Measurements from ENCODE around the gene MCEE.

Gene MCEE

GRCh38 chr2:71060211-71060610 is 69.8 kb downstream of the MCEE start:
- Histone ChIP-seq H3K9me3 (ENCODE audit: control extremely low read depth in 1 of 5, control insufficient read depth in 4 of 5, insufficient read depth in 2 of 5, low read depth in 1 of 5, low read length in 4 of 5) (no peaks in the 10 kb centered on the region), H3K4me1 (ENCODE audit: control extremely low read depth in 1 of 4, control insufficient read depth in 4 of 4, insufficient read depth in 4 of 4, low read length in 3 of 4) (peaks cover 6 to 23% (median 16%) of the 10 kb centered on the region in 4 experiments), H3K27ac (ENCODE audit: insufficient read depth in 1 of 2, low read depth in 1 of 2, low read length in 2 of 2, poor library complexity in 1 of 2, severe bottlenecking in 2 of 2) (no peak overlapping the region), H3K27me3 (replicated peaks in 2 of 5; ENCODE audit: control insufficient read depth in 4 of 5, insufficient read depth in 5 of 5, low read length in 4 of 5) (no peaks in the 10 kb centered on the region), H3K36me3 (ENCODE audit: control insufficient read depth in 4 of 4, insufficient read depth in 4 of 4, low read length in 3 of 4) (no peaks in the 10 kb centered on the region), H3K4me3 (ENCODE audit: control insufficient read depth in 1 of 7, extremely low read depth in 1 of 7, insufficient read depth in 4 of 7, low read depth in 2 of 7, low read length in 6 of 7) (no peak overlapping the region)
- no peak for DNase-seq
- whole genome bisulfite sequencing (ENCODE audit: insufficient coverage): 80% methylated on average over 1 of the region's 2 CpGs
- ChIA-PET POLR2A (interaction anchor here (0.6 kb wide), 1 partner anchor 70 kb away, joined by 3 read pairs; the partner anchor contains the start of gene MCEE), CTCF (interaction anchor here (1.2 kb wide), 1 partner anchor 40 kb away, joined by 3 read pairs; no protein-coding TSS in a partner anchor)

Measured in common myeloid progenitor, CD34-positive (primary cell).